ENCODE measurements around the gene KDM1B.

KDM1B gene

GRCh38 chr6:18155150-18155863 lies at the start of gene KDM1B:
Gene KDM1B (plus strand): TSS chr6:18155422. CDS start chr6:18159896, 4,474 bp downstream.
- Histone ChIP-seq H2AFZ (ENCODE audit: low read depth, low read length) (peak within 1 kb of the TSS; percentile 99), H3K27me3 (ENCODE audit: insufficient read depth, low read length) (no peaks in the 10 kb centered on the region), H3K9me3 (ENCODE audit: low read length) (no peaks in the 10 kb centered on the region), H3K36me3 (ENCODE audit: insufficient read depth, low read length) (peaks cover 4% of the 10 kb centered on the region), H3K4me3 (ENCODE audit: low read length) (peak within 1 kb of the TSS; percentile 99), H3K4me1 (ENCODE audit: insufficient read depth, low read length) (peaks cover 21% of the 10 kb centered on the region)

- H3K27me3 ChIP-seq (ENCODE audit: insufficient read depth, low read length), result no peaks in the 10 kb centered on the region
- no peaks in the 10 kb centered on the region for H3K4me1 ChIP-seq (ENCODE audit: insufficient read depth, low read length)
- no peaks in the 10 kb centered on the region for H3K36me3 ChIP-seq (ENCODE audit: insufficient read depth, low read length)
- no peak overlapping the region for H2AFZ ChIP-seq (ENCODE audit: low read depth, low read length)
- H3K4me3 ChIP-seq (ENCODE audit: low read length), result no peak overlapping the region
- no peaks in the 10 kb centered on the region for H3K9me3 ChIP-seq (ENCODE audit: low read length)
Measured at GRCh38 chr6:18107061-18107460, 48.2 kb upstream of the KDM1B start.

DNA sequence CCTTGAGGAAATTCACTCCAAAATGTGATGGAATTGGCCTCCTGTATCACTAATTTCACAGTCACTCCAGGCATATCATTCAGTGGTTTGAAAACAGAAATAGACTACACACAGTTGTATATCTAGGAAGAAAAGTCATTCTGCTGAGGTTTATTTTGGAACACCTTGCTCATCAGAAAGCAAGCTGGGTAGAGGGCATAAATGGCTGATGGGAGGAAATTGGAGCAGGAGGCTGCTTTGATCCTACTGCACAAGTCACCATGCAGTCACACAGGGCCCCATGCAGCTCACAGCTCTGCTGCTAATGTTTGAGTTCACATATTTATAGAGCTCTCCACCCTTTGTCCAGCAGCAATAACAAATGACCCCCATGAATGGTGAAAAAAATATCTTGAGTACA lies 45.1 kb upstream of the KDM1B start:
- no peaks in the 10 kb centered on the region for H3K4me1 ChIP-seq (ENCODE audit: insufficient read depth, low read length)
- H3K4me3 ChIP-seq (ENCODE audit: low read length), result no peak overlapping the region
- H3K9me3 ChIP-seq (ENCODE audit: low read length), result no peaks in the 10 kb centered on the region
- H3K36me3 ChIP-seq (ENCODE audit: insufficient read depth, low read length), result no peaks in the 10 kb centered on the region
- H3K27me3 ChIP-seq (ENCODE audit: insufficient read depth, low read length), result no peaks in the 10 kb centered on the region
- no peak overlapping the region for H2AFZ ChIP-seq (ENCODE audit: low read depth, low read length)

- Histone ChIP-seq H3K9me3 (ENCODE audit: low read length) (no peaks in the 10 kb centered on the region), H3K4me1 (ENCODE audit: insufficient read depth, low read length) (no peaks in the 10 kb centered on the region), H3K27me3 (ENCODE audit: insufficient read depth, low read length) (no peaks in the 10 kb centered on the region), H2AFZ (ENCODE audit: low read depth, low read length) (no peak overlapping the region), H3K36me3 (ENCODE audit: insufficient read depth, low read length) (no peaks in the 10 kb centered on the region), H3K4me3 (ENCODE audit: low read length) (no peak overlapping the region)
Measured at GRCh38 chr6:18115356-18115755, 39.9 kb upstream of the KDM1B start.

- H3K4me1 ChIP-seq (ENCODE audit: insufficient read depth, low read length), result no peaks in the 10 kb centered on the region
- H2AFZ ChIP-seq (ENCODE audit: low read depth, low read length), result no peak overlapping the region
- no peak overlapping the region for H3K4me3 ChIP-seq (ENCODE audit: low read length)
- H3K9me3 ChIP-seq (ENCODE audit: low read length), result no peaks in the 10 kb centered on the region
- no peaks in the 10 kb centered on the region for H3K36me3 ChIP-seq (ENCODE audit: insufficient read depth, low read length)
- H3K27me3 ChIP-seq (ENCODE audit: insufficient read depth, low read length), result no peaks in the 10 kb centered on the region
Measured at GRCh38 chr6:18117136-18117535, 38.1 kb upstream of the KDM1B start.

- no peaks in the 10 kb centered on the region for H3K4me1 ChIP-seq (ENCODE audit: insufficient read depth, low read length)
- H3K9me3 ChIP-seq (ENCODE audit: low read length), result no peaks in the 10 kb centered on the region
- no peak overlapping the region for H3K4me3 ChIP-seq (ENCODE audit: low read length)
- no peaks in the 10 kb centered on the region for H3K27me3 ChIP-seq (ENCODE audit: insufficient read depth, low read length)
- no peaks in the 10 kb centered on the region for H3K36me3 ChIP-seq (ENCODE audit: insufficient read depth, low read length)
- H2AFZ ChIP-seq (ENCODE audit: low read depth, low read length), result no peak overlapping the region
Measured at GRCh38 chr6:18118330-18118729, 36.9 kb upstream of the KDM1B start.

- H3K27me3 ChIP-seq (ENCODE audit: insufficient read depth, low read length), result no peaks in the 10 kb centered on the region
- no peak overlapping the region for H2AFZ ChIP-seq (ENCODE audit: low read depth, low read length)
- H3K4me1 ChIP-seq (ENCODE audit: insufficient read depth, low read length), result no peaks in the 10 kb centered on the region
- no peaks in the 10 kb centered on the region for H3K36me3 ChIP-seq (ENCODE audit: insufficient read depth, low read length)
- no peak overlapping the region for H3K4me3 ChIP-seq (ENCODE audit: low read length)
- H3K9me3 ChIP-seq (ENCODE audit: low read length), result no peaks in the 10 kb centered on the region
Measured at GRCh38 chr6:18119236-18119635, 36.0 kb upstream of the KDM1B start.

DNA sequence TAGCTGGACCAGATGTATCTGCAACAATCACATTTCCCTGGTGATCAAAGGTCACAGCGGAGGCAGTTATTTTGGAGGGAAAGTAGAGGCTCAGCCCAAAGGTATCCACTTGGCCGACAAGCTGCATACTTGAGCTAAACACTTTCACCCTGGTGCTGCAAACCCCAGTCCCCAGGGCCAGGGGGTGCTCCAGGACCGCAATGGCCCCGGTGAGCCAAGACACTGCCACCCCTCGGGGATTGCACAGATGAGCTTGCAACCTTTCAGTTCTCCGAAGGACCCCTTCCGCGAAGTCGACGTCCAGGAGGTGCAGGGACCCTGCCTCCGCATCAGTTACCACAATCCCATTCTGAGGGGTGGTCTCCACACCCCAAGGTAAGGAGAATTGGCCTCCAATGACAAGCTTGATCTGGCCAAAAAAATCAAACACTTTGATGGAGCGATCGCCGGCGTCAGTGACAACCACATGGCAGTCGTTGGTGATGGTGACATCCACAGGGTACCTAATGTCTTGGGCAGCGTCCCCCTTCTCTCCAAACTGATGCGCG lies 33.6 kb upstream of the KDM1B start:
- Histone ChIP-seq H3K4me1 (ENCODE audit: insufficient read depth, low read length) (no peaks in the 10 kb centered on the region), H3K4me3 (ENCODE audit: low read length) (no peak overlapping the region), H3K27me3 (ENCODE audit: insufficient read depth, low read length) (no peaks in the 10 kb centered on the region), H3K36me3 (ENCODE audit: insufficient read depth, low read length) (no peaks in the 10 kb centered on the region), H2AFZ (ENCODE audit: low read depth, low read length) (no peak overlapping the region), H3K9me3 (ENCODE audit: low read length) (no peaks in the 10 kb centered on the region)

- peak within 1 kb of the TSS; percentile 23 for H3K4me3 ChIP-seq (ENCODE audit: low read length)
- no peaks in the 10 kb centered on the region for H3K36me3 ChIP-seq (ENCODE audit: insufficient read depth, low read length)
- H3K27me3 ChIP-seq (ENCODE audit: insufficient read depth, low read length), result no peaks in the 10 kb centered on the region
Measured at GRCh38 chr6:18122128-18123093, 32.8 kb upstream of the KDM1B start, which contains the start of gene NHLRC1. Gene NHLRC1 (minus strand): TSS chr6:18122677. CDS start chr6:18122606, 71 bp downstream.

DNA sequence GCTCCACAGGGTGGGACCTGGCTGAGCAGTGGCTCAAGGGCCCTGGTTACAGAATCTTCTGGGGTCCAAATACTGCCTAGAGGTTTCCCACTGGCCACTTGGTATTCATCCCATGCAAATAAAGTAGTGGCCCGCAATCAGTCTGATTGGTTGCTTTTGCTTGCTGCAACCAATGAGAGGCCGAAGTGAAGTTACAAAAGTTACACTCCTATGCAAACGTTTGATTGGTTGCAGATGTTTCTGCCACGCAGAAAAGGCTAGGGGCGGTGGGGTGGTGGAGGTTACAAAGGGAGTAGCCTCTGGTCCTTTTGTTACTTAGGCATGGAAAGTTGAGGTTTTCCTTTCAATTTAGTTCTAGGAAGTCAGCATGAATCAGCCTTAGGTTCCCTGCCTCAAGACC lies 29.1 kb upstream of the KDM1B start:
- no peak overlapping the region for H3K4me3 ChIP-seq (ENCODE audit: low read length)
- no peaks in the 10 kb centered on the region for H3K4me1 ChIP-seq (ENCODE audit: insufficient read depth, low read length)
- H2AFZ ChIP-seq (ENCODE audit: low read depth, low read length), result no peak overlapping the region
- H3K36me3 ChIP-seq (ENCODE audit: insufficient read depth, low read length), result no peaks in the 10 kb centered on the region
- no peaks in the 10 kb centered on the region for H3K27me3 ChIP-seq (ENCODE audit: insufficient read depth, low read length)
- no peaks in the 10 kb centered on the region for H3K9me3 ChIP-seq (ENCODE audit: low read length)

More at GRCh38 chr6:18122128-18123093, 32.8 kb upstream of the KDM1B start, which contains the start of gene NHLRC1:
- Histone ChIP-seq H2AFZ (ENCODE audit: low read depth, low read length) (peak within 1 kb of the TSS; percentile 31), H3K9me3 (ENCODE audit: low read length) (no peaks in the 10 kb centered on the region), H3K4me1 (ENCODE audit: insufficient read depth, low read length) (no peaks in the 10 kb centered on the region)

DNA sequence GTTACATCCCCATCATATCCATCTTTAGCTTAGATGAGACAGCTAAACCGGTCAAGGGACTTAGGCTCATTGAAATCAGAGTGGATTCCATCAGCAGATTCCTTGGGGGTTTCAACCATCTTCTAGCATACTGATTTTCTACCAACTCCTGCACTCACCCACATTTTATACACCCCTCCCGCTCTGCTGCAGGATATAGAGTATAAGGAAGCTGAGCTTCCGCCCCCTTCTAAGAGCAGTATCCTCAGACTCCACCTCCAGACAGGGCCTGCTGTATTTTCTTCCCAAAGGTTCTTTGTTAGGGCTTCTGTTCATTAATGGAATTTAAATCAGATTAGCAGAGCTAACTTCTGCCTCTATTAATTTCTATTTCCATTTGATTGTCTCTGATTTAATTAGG lies 22.9 kb upstream of the KDM1B start:
- H3K4me1 ChIP-seq (ENCODE audit: insufficient read depth, low read length), result no peaks in the 10 kb centered on the region
- H3K9me3 ChIP-seq (ENCODE audit: low read length), result no peaks in the 10 kb centered on the region
- H3K4me3 ChIP-seq (ENCODE audit: low read length), result no peak overlapping the region
- H2AFZ ChIP-seq (ENCODE audit: low read depth, low read length), result no peak overlapping the region
- H3K36me3 ChIP-seq (ENCODE audit: insufficient read depth, low read length), result peaks cover 4% of the 10 kb centered on the region
- no peaks in the 10 kb centered on the region for H3K27me3 ChIP-seq (ENCODE audit: insufficient read depth, low read length)

- H3K9me3 ChIP-seq (ENCODE audit: low read length), result no peaks in the 10 kb centered on the region
- peaks cover 10% of the 10 kb centered on the region for H3K36me3 ChIP-seq (ENCODE audit: insufficient read depth, low read length)
- no peaks in the 10 kb centered on the region for H3K4me1 ChIP-seq (ENCODE audit: insufficient read depth, low read length)
- H3K27me3 ChIP-seq (ENCODE audit: insufficient read depth, low read length), result no peaks in the 10 kb centered on the region
- H2AFZ ChIP-seq (ENCODE audit: low read depth, low read length), result no peak overlapping the region
- no peak overlapping the region for H3K4me3 ChIP-seq (ENCODE audit: low read length)
Measured at GRCh38 chr6:18135171-18135570, 20.1 kb upstream of the KDM1B start.

DNA sequence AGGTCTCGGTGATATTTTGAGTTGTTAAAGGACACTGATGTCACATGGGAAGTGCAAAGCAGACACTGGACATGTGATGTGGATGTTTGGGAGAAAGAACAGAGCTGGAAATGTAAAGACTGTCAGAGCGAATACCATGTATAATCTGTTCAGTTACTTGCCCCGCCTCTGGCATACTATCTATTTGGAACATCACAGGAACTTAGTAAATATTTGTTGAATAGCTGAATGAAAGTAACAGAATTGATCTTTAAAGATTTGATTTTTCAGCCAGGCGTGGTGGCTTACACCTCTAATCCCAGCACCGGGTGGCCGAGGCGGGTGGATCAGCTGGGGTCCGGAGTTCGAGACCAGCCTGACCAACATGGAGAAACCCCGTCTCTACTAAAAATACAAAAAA lies 19.0 kb upstream of the KDM1B start:
- no peaks in the 10 kb centered on the region for H3K9me3 ChIP-seq (ENCODE audit: low read length)
- no peak overlapping the region for H2AFZ ChIP-seq (ENCODE audit: low read depth, low read length)
- H3K27me3 ChIP-seq (ENCODE audit: insufficient read depth, low read length), result no peaks in the 10 kb centered on the region
- H3K4me1 ChIP-seq (ENCODE audit: insufficient read depth, low read length), result no peaks in the 10 kb centered on the region
- no peak overlapping the region for H3K4me3 ChIP-seq (ENCODE audit: low read length)
- peaks cover 10% of the 10 kb centered on the region for H3K36me3 ChIP-seq (ENCODE audit: insufficient read depth, low read length)

Measured in neuron (in vitro differentiated cells).